Upper lobe of left lung (tissue), 6 donors: ENCODE data around the gene DIRAS3. TPM values are rescaled to one million over a fixed set of nuclear protein-coding genes. Genes with fewer than 3 reads are reported as not detected.
"Not testable (repeated sequence)": the region's sequence is repeated elsewhere in the genome, so short reads cannot be mapped to it uniquely, and the experiment has no call there.

Experiments used
- ATAC-seq, 2 donors: fragments of 200-7000 bp; cut with Tn5 transposase; one replicate each; pipeline ENCODE4 v1.9.1; 2022; ENCODE audit warnings: mild to moderate bottlenecking in 2 of 2, moderate library complexity in 2 of 2; ENCODE audit not compliant: low FRiP score in 2 of 2
- DNase-seq, 2 donors: peaks; one replicate each; pipeline ENCODE4 v3.0.0-alpha.2; 2019 to 2020
- H3K27ac ChIP-seq, 4 donors: fragments of 200-600 bp; sonication (generic); one replicate each; pipeline ENCODE4 v1.5.1; 2016 to 2019
- H3K27me3 ChIP-seq, 4 donors: fragments of 200-600 bp; sonication (generic); one replicate each; pipeline ENCODE4 v1.5.1; 2017 to 2019
- H3K36me3 ChIP-seq, 4 donors: fragments of 200-600 bp; sonication (generic); one replicate each; pipeline ENCODE4 v1.5.1; 2016 to 2019
- H3K4me1 ChIP-seq, 4 donors: fragments of 200-600 bp; sonication (generic); one replicate each; pipeline ENCODE4 v1.5.1; 2018 to 2019
- H3K4me3 ChIP-seq, 4 donors: fragments of 200-600 bp; sonication (generic); one replicate each; pipeline ENCODE4 v1.5.1; 2017 to 2019; ENCODE audit warnings: mild to moderate bottlenecking in 2 of 4, moderate library complexity in 1 of 4
- H3K9me3 ChIP-seq, 4 donors: fragments of 200-600 bp; sonication (generic); one replicate each; pipeline ENCODE4 v1.5.1; 2018 to 2019
- CTCF ChIP-seq, 6 experiments: fragments of 450-650 bp in 4 of 6; fragments of 200-600 bp in 2 of 6; sonication (generic) in 2 of 6; IDR thresholded peaks; one replicate each; pipeline ENCODE4 v1.5.1; 2016 to 2019; ENCODE audit warnings: antibody characterized with exemption in 6 of 6
- EP300 ChIP-seq, 4 donors: sonication (generic); formaldehyde crosslinking; IDR thresholded peaks; one replicate each; pipeline ENCODE4 v1.5.1; 2017; ENCODE audit warnings: antibody characterized with exemption in 4 of 4, control low read depth in 2 of 4
- POLR2A ChIP-seq, 4 donors: fragments of 450-650 bp; IDR thresholded peaks; one replicate each; pipeline ENCODE4 v1.5.1; 2016 to 2017; ENCODE audit warnings: antibody characterized with exemption in 4 of 4, mild to moderate bottlenecking in 2 of 4
- POLR2AphosphoS5 ChIP-seq, 2 donors: sonication (generic); formaldehyde crosslinking; IDR thresholded peaks; one replicate each; pipeline ENCODE4 v1.5.1; 2017; ENCODE audit warnings: antibody characterized with exemption in 2 of 2
- WGBS, 2 donors: methylation state at CpG; one replicate each; pipeline ENCODE4 v1.1.5; 2017 to 2018; 5-methylcytosine and 5-hydroxymethylcytosine counted together
- total RNA-seq, 6 donors: library from RNA; depleted of rRNA in 4 of 6; stranded (reverse); fragments of >200 nt in 4 of 6; gene quantifications; one replicate each; pipeline versions ENCODE4 v1.1.0 to v1.2.1, GENCODE V29; 2016 to 2021
- donor health status: DM: no; HTN: no; CAD: no; lungs with moderate emphysema.
- donor health status: DM: no; HTN: yes; CAD: no; lungs with severe emphysema.

The DIRAS3 gene
- total RNA-seq, 6 donors from 2014 or later: 2.0 to 2.4 (median 2.2) TPM; not detected in 2

GRCh38 chr1:68013351-68013750, 37.1 kb downstream of the DIRAS3 start:
- TF ChIP-seq EP300 (IDR thresholded peaks at IDR 0.05) (no peak), CTCF (IDR thresholded peaks at IDR 0.05) (no peak), POLR2AphosphoS5 (IDR thresholded peaks at IDR 0.05) (no peak), POLR2A (IDR thresholded peaks at IDR 0.05) (no peak)
- H3K36me3 ChIP-seq: no peaks in the 10 kb centered on the region
- 93 to 95% methylated on average over 4 of the region's 4 CpGs for WGBS, 2 donors
- no peak overlapping the region for H3K4me3 ChIP-seq
- H3K27me3 ChIP-seq: no peaks in the 10 kb centered on the region
- no peaks in the 10 kb centered on the region for H3K9me3 ChIP-seq
- DNase-seq (no peak), ATAC-seq (no peak)
- H3K27ac ChIP-seq: no peak overlapping the region
- no peaks in the 10 kb centered on the region for H3K4me1 ChIP-seq

- H3K4me1 ChIP-seq: no peaks in the 10 kb centered on the region
These were observed 38.6 kb downstream of the DIRAS3 start for GRCh38 chr1:68011657-68012375.

GRCh38 chr1:68010543-68010942, 39.9 kb downstream of the DIRAS3 start:
- no peak for TF ChIP-seq EP300 (IDR thresholded peaks at IDR 0.05)
- TF ChIP-seq POLR2AphosphoS5 (IDR thresholded peaks at IDR 0.05): no peak
- no peak for TF ChIP-seq POLR2A (IDR thresholded peaks at IDR 0.05)
- no peak for TF ChIP-seq CTCF (IDR thresholded peaks at IDR 0.05)
- H3K4me1 ChIP-seq: no peaks in the 10 kb centered on the region
- no peak overlapping the region for H3K27ac ChIP-seq
- no peak for DNase-seq
- WGBS, 2 donors: 17 to 19% methylated on average over 3 to 4 of the region's 4 CpGs
- H3K4me3 ChIP-seq: no peak overlapping the region
- H3K36me3 ChIP-seq: no peaks in the 10 kb centered on the region
- H3K27me3 ChIP-seq: no peaks in the 10 kb centered on the region
- ATAC-seq: no peak
- H3K9me3 ChIP-seq: no peaks in the 10 kb centered on the region

More at GRCh38 chr1:68011657-68012375, 38.6 kb downstream of the DIRAS3 start:
- Histone ChIP-seq H3K9me3 (no peaks in the 10 kb centered on the region), H3K27ac (no peak overlapping the region), H3K4me3 (no peak overlapping the region), H3K36me3 (no peaks in the 10 kb centered on the region), H3K27me3 (no peaks in the 10 kb centered on the region)
- DNase-seq (no peak), ATAC-seq (no peak)
- WGBS, 2 donors: 87 to 89% methylated on average over 2 of the region's 2 CpGs
- TF ChIP-seq POLR2AphosphoS5 (IDR thresholded peaks at IDR 0.05): no peak
- TF ChIP-seq POLR2A (IDR thresholded peaks at IDR 0.05): no peak
- TF ChIP-seq EP300 (IDR thresholded peaks at IDR 0.05): no peak
- no peak for TF ChIP-seq CTCF (IDR thresholded peaks at IDR 0.05)

GRCh38 chr1:68010090-68010489, 40.3 kb downstream of the DIRAS3 start:
- TF ChIP-seq CTCF (IDR thresholded peaks at IDR 0.05) (peak in 3 of 6 experiments; percentile 12 to 30 (median 28)), EP300 (IDR thresholded peaks at IDR 0.05) (no peak)
- DNase-seq (no peak), ATAC-seq (no peak)
- no peaks in the 10 kb centered on the region for H3K27me3 ChIP-seq
- H3K9me3 ChIP-seq: no peaks in the 10 kb centered on the region
- no peaks in the 10 kb centered on the region for H3K36me3 ChIP-seq
- H3K4me1 ChIP-seq: no peaks in the 10 kb centered on the region
- no peak overlapping the region for H3K4me3 ChIP-seq
- no peak overlapping the region for H3K27ac ChIP-seq

GRCh38 chr1:68003626-68004025, 46.8 kb downstream of the DIRAS3 start:
- WGBS, 2 donors: 90 to 91% methylated on average over 3 of the region's 3 CpGs
- H3K27me3 ChIP-seq, H3K4me3 ChIP-seq, ATAC-seq, H3K4me1 ChIP-seq, DNase-seq, H3K36me3 ChIP-seq, H3K9me3 ChIP-seq, H3K27ac ChIP-seq: not testable (repeated sequence)
